Inferior parietal cortex (tissue), 1 donor: Measurements from ENCODE around the gene KRT77.
"Not testable (repeated sequence)": the region's sequence is repeated elsewhere in the genome, so short reads cannot be mapped to it uniquely, and the experiment has no call there.

Source experiments
- DNase-seq: peaks from one replicate; pipeline ENCODE4 v3.0.0-alpha.2; 2016; ENCODE audit errors: extremely low spot score

KRT77 gene

DNA sequence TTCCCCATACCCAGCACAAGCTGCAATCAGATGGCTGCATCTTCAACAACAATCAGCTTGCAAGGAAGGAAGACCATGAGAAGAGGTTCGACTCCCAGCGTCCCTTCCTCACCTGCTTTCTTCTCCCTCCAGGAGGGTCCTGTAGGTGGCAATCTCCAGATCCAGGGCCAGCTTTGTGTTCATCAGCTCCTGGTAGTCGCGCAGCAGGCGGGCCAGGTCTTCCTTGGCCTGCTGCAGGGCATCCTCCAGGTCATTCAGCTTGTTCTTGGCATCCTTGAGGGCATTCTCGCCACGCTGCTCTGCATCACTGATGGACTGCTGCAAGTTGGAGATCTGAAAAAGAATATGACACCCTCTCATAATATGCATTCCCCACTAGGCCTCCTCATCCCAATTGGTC lies 27.2 kb downstream of the KRT77 start:
- DNase-seq = no peak

DNA sequence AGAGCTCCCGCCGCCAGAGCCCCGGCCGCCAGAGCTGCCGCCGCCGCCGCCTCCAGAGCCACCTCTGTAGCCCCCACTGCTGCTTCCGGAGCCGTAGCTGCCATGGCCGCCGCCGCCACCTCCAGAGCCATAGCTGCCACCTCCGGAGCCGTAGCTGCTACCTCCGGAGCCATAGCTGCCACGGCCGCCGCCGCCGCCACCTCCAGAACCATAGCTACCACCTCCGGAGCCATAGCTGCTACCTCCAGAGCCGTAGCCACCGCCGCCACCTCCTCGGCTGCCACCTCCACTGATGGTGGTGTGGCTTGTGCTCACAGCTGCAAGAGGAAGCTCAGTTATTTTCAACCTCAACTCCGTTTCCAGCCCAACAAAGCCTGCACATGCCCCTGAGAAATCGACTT lies 28.0 kb downstream of the KRT77 start:
- no peak for DNase-seq

DNA sequence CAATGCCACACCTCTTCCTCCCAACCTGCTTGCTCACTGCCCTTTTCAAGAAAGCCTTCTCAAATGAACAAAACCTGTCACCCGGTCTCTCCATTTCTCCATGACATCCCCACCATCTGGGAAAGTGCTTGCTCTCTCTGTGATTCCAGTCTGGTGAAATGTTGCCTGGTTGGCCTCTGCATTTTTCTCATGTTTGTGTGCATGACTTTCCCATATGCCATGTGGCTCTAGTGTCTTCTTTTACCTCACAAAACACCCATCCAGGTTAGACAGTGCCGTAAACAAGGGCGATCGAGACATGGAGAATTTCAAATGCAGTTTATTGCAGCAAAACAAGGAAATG lies 28.9 kb downstream of the KRT77 start:
- DNase-seq = no peak

DNA sequence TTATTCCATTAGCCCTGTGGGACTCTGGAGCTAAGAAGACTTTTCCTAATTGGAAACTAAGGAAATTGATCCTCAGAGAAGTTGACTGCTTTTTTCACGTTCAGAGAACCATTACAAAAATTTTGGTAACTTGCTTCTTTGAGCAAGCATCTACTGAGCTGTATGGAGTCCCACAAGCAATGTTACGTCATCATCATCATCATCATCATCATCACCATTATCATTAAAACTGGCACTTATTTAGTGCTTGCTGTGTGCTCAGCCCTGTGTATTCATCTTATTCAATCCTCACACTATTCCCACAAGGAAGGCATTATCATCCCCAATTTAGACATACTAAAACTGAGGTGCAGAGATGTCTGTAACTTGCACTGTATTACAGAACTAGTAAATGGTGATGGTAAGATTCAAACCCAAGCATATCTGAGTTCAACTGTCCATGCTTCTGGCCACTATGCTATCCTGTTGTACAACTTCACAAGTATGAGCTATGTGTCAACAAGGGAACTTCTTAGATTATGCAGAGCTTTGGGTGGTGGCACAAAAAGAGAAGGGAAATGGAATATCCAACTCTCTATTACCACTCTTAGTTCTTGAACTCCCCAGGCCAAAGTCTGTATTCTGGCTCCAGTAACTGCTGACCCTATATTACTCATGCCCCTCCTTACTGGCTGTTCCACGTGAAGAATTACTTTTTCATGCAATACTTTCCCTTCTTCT lies 29.5 kb downstream of the KRT77 start:
- DNase-seq = no peak

GRCh38 chr12:52673217-52673616 lies 30.1 kb downstream of the KRT77 start:
- no peak for DNase-seq

- DNase-seq = no peak
Observed at GRCh38 chr12:52672321-52672933, 30.9 kb downstream of the KRT77 start.

- no peak for DNase-seq
Observed at GRCh38 chr12:52670961-52671360, 32.4 kb downstream of the KRT77 start.

DNA sequence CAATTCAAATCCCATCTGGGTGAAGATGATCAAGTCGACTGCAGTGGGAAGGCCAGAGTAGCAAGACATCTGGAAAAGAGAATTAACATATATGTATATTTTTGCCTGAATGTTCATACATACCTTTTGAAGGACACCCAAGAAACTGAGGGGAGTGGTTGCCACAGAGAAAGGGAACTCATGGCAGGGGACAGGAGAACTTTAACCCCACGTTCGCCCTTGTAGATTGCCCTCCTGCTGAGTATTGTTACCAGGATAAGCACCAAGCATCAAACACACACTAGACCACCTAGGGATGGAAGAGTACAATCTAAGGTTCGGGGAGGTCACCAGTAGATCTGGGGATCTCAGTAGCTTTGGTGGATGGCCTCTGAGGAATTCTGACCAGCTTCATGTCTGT lies 32.8 kb downstream of the KRT77 start:
- no peak for DNase-seq

- DNase-seq = not testable (repeated sequence)
Observed at GRCh38 chr12:52669941-52670340, 33.4 kb downstream of the KRT77 start.

DNA sequence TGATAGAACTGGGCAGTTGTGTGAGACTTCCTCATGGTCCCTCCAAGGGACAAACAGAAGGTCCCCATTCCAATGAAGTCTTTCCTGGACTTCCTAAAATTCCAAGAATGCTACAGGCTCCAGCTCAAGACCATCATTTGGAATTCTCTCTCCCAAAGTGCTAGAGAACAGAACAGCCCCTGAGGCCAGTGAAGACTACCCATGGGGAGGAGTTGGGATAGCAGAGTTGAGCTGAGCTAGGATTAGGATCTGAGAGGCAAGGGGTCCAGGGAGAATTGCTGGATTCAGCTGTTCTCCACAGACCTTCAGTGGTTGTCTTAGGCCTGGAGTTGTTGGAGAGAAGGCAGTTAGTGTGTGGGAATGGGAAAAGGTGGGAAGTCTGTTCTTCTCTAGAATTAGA lies 33.9 kb downstream of the KRT77 start:
- no peak for DNase-seq

DNA sequence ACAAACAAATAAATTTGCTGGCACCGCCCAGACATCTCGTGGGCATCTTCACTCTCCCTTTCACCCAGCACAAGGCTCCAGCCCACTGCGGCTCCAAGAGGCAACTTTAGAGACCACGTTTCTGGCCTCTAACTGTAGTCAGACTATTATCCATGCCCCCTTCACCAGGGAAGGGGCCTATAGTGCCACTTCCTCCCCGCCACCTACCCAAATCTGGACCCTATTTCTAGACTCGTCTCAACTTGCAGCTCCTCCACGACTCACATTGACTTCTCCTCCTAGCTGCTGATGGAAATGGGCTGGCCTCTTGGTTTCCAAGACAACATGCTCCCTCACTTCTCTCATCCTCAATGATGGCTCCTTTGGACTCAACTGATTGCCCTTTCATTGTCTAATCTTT lies 35.4 kb downstream of the KRT77 start:
- no peak for DNase-seq

DNA sequence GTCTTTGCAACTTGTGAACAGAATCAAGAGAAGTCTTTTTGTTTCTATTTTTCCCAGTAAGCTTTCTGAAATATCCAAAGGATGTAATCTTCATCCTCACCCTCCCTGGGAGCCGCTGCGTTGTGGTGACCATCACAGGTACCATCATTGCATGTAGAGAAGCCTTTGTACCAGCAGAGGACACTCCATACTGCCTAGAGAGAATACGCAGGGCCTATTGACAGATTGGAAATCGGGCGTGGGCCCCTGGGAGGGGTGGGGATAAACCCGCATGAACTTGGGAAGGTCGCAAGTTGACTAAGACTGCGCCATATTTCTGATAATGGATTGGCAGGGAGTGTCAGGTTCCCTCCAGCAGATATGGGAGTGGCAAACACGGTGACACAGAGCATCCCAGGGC lies 35.8 kb downstream of the KRT77 start:
- no peak for DNase-seq

- no peak for DNase-seq
Observed at GRCh38 chr12:52666471-52666870, 36.9 kb downstream of the KRT77 start.

- no peak for DNase-seq
Observed at GRCh38 chr12:52663420-52663819, 39.9 kb downstream of the KRT77 start.

DNA sequence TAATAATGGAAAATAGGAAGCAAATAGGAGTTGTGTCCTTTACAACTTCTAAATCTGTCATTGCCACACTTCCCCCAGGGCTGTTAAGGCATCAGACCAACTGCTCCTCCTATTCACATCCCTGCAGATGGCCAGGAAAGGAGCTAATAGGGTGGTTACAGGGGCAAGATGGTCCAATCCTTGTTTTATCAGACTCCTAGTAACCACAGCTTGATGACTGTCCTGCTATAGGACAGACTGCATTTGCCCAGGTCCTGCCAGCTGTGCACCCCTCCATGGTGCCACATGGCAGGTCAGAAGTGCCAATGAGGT lies 40.5 kb downstream of the KRT77 start:
- no peak for DNase-seq

DNA sequence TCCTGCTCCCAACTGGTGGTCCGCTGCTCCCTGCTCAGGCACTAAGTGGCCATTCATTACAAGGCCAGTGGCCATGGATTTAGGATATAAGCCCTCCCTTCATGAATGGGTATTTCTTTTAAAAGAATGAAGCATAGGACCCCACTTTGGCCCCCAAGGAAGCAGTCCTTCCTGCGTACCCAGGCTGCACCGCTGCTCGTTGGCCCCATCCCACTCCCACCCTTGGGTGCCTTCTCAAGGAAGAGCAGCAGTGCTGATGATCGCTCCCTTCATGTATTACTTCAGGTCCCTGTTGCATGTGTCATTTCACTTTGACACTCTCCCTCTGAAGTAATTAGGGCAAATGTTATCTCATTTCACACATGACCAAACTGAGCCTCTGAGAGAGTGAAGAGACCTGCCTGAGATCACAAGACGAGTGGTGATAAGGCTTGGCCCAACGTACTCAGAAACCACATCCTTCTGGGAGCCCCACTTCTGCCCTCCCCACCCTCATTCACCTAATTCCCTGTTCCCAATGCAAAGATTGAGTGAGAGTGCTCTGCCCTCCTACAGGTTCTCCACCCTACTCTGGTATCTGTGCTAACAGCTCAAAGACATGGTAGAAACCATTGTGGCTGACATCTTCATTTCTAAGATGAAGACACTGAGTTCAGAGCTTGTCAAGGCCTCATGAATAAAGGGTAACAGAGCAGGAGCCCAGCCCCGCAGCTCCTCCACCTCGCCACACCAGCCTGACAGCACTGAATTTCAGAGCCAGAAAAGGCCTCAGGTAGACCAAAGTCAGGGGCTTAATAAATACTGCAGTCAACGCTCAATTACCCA lies 41.0 kb downstream of the KRT77 start:
- peak; percentile 15 for DNase-seq

- DNase-seq = no peak
Observed at GRCh38 chr12:52661668-52662067, 41.7 kb downstream of the KRT77 start.

DNA sequence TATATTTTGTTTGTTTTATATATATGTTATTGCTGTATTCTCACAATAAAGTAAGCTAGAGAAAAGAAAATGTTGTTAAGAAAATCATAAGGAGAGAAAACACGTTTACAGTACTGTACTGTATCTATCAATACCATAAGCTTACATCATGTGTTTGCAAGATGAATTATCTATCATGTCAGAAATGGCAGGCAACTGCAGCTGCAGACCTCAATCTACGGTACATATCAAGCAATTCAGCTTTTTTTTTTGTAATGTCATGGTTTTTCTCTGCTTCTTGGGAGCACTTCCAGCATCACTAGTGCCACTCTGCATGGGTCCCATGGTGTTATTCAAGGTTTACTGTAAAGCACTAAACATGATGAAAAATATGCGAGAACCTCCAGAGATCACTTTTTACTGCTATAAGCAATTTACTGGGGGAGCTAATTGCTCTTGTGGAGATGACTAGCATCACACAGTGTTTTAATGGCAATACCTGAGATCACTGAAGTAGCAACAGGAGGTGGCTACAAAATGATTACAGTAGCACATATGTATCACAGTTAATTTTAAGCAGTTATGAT lies 42.3 kb downstream of the KRT77 start:
- no peak for DNase-seq

- DNase-seq = no peak
Observed at GRCh38 chr12:52659951-52660350, 43.4 kb downstream of the KRT77 start.

DNA sequence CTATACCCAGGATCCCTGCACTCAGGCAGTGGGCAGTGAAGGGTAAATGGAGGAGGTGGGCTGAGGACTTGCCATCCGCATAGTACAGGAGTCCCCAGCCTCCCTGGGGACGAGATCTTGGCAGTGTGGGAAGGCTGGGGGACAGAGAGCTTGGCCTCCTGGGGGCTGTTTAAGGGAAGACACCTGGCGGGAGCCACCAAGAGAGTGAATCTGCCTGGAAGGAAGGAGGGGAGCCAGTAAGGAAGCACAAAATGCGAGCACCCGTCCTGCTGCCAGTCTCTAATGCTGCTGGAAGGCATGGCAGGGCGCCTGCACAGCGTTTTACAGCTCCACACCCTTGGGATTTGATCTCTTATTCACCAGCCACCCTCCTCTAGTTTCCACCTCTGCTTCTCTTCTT lies 43.9 kb downstream of the KRT77 start:
- DNase-seq = no peak

- no peak for DNase-seq
Observed at GRCh38 chr12:52658196-52658595, 45.1 kb downstream of the KRT77 start.

- no peak for DNase-seq
Observed at GRCh38 chr12:52657250-52657902, 45.9 kb downstream of the KRT77 start.
